GM19452 (cell line): Measurements from ENCODE around the gene RUNX3.
"Not testable (repeated sequence)": the region's sequence is repeated elsewhere in the genome, so short reads cannot be mapped to it uniquely, and the experiment has no call there.

Source experiments
- ATAC-seq: cut with Tn5 transposase; IDR thresholded peaks from one replicate; pipeline ENCODE4 v1.9.1; 2021; ENCODE audit not compliant: unreplicated experiment

Gene RUNX3

GRCh38 chr1:24914226-24915069 is 15.6 kb downstream of the RUNX3 start:
- no peak for ATAC-seq

- ATAC-seq: no peak
These were observed 16.4 kb downstream of the RUNX3 start for GRCh38 chr1:24913616-24914225.

GRCh38 chr1:24913274-24913604 is 16.8 kb downstream of the RUNX3 start:
- ATAC-seq: no peak

GRCh38 chr1:24912376-24913273 is 17.5 kb downstream of the RUNX3 start:
- no peak for ATAC-seq

GRCh38 chr1:24911651-24912155 is 18.4 kb downstream of the RUNX3 start:
- ATAC-seq: no peak

GRCh38 chr1:24910751-24911650 is 19.1 kb downstream of the RUNX3 start:
- ATAC-seq: no peak

GRCh38 chr1:24910210-24910609 is 19.9 kb downstream of the RUNX3 start:
- no peak for ATAC-seq

GRCh38 chr1:24909388-24909898 is 20.6 kb downstream of the RUNX3 start:
- no peak for ATAC-seq

- no peak for ATAC-seq
These were observed 21.4 kb downstream of the RUNX3 start for GRCh38 chr1:24908591-24909259.

GRCh38 chr1:24907587-24908294 is 22.3 kb downstream of the RUNX3 start:
- ATAC-seq: not testable (repeated sequence)

GRCh38 chr1:24906760-24907490 is 23.2 kb downstream of the RUNX3 start:
- ATAC-seq: no peak

- no peak for ATAC-seq
These were observed 23.9 kb downstream of the RUNX3 start for GRCh38 chr1:24905979-24906720.

GRCh38 chr1:24905355-24905978 is 24.6 kb downstream of the RUNX3 start:
- no peak for ATAC-seq

- no peak for ATAC-seq
These were observed 25.2 kb downstream of the RUNX3 start for GRCh38 chr1:24904731-24905354.

- no peak for ATAC-seq
These were observed 25.9 kb downstream of the RUNX3 start for GRCh38 chr1:24903955-24904730.

- no peak for ATAC-seq
These were observed 26.5 kb downstream of the RUNX3 start for GRCh38 chr1:24903560-24903954.
